Thyroid gland (tissue), 4 donors: Measurements from ENCODE around the gene WDR73.

Experiments
- POLR2A ChIP-seq, 2 donors: fragments of 450-650 bp; IDR thresholded peaks; one replicate each; pipeline ENCODE4 v1.6.1; 2017; ENCODE audit warnings: antibody characterized with exemption in 2 of 2, mild to moderate bottlenecking in 2 of 2, moderate library complexity in 1 of 2
- TF ChIP-seq, protein P1 (sequence below), 6 experiments: fragments of 200-600 bp in 3 of 6; fragments of 450-650 bp in 3 of 6; sonication (generic) in 3 of 6; IDR thresholded peaks; one replicate each; pipeline ENCODE4 v1.5.1; 2016 to 2019; ENCODE audit warnings: antibody characterized with exemption in 6 of 6, mild to moderate bottlenecking in 2 of 6, inconsistent platforms in 1 of 6, moderate library complexity in 1 of 6

DNA sequence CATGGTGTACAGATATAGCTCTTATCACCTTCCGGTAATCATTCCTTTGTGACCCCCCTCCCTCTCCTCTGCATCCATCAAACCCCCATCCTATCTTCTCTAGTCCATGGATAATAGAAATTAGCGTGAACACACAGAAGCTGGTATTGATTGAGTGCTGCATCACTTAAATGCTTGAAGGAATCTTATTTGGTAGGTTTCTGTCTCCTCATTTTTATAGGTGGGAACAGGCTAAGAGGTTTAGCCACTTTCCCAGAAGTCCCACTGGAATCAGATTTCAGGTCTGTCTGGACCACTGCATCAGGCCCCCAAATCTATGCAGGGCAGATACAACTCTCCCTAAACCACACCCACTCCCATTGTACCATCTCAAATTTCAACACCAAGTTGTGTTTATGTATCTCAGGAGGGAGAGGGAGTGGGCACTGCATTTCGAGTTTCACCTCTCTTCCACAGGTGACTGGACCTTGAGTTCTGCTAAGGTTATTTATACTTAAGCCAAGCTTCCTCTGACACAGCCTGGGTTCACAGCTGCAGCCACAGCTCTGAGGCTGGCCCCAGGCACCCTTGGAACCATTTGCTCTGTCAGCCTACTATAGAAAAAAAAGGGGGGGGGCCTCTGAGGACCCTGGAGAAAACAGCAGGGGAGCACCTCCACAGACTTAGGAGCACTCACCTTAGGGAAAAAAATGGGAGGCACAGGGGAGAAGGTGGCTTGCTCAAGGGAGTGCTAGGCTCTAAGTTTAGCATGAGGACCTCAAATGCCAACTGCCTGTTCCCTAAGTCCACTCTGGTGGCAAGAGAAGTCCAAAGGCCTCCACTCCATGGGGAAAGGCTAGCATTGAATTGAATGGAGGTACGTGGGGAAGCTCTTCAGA is 6.1 kb upstream of the WDR73 start:
- TF ChIP-seq, protein P1, sequence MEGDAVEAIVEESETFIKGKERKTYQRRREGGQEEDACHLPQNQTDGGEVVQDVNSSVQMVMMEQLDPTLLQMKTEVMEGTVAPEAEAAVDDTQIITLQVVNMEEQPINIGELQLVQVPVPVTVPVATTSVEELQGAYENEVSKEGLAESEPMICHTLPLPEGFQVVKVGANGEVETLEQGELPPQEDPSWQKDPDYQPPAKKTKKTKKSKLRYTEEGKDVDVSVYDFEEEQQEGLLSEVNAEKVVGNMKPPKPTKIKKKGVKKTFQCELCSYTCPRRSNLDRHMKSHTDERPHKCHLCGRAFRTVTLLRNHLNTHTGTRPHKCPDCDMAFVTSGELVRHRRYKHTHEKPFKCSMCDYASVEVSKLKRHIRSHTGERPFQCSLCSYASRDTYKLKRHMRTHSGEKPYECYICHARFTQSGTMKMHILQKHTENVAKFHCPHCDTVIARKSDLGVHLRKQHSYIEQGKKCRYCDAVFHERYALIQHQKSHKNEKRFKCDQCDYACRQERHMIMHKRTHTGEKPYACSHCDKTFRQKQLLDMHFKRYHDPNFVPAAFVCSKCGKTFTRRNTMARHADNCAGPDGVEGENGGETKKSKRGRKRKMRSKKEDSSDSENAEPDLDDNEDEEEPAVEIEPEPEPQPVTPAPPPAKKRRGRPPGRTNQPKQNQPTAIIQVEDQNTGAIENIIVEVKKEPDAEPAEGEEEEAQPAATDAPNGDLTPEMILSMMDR (IDR thresholded peaks at IDR 0.05): no peak
- peak in 1 of 2 donors; percentile 60 for TF ChIP-seq POLR2A (IDR thresholded peaks at IDR 0.05)
